ENCODE data around the gene STK31.
"Not testable (repeated sequence)": the region's sequence is repeated elsewhere in the genome, so short reads cannot be mapped to it uniquely, and the experiment has no call there.

The STK31 gene

DNA sequence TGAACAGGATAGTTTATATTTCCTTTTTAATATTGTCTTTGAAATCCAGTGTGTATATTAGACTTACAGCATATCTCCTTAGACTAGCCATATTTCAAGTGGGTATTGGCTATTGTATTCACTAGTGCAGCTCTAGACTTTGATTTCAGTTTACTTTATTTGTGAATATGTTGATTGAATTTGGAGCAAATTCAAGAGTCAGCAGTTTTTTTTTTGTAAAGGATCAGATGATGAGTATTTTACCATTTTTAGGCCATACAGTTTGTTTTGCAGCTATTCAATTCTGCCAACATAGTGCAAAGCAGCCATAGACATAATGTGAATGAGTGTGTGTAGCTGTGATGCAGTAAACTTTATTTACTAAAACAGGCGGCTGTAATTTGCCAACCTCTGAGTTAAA is 4.6 kb downstream of the STK31 start:
- no peak for DNase-seq

DNA sequence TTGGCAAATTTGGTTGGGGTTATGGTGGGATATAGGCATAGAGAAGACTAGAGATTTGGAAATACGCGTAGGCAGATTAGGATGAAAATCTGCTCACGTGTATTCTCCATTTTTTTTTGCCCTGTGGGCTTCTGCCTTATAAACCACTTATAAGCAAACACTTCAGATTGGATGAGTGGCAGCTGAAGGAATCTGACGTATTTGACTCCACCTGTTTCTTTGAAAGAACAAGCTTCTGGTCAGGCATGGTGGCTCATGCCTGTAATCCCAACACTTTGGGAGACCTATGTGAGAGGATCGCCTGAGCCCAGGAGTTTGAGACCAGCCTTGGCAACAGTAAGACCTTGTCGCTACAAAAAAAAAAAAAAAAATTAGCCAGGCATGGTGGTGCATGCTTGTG is 5.1 kb downstream of the STK31 start:
- DNase-seq, result no peak

GRCh38 chr7:23717788-23718187 is 7.8 kb downstream of the STK31 start:
- no peak for DNase-seq

GRCh38 chr7:23721456-23721855 is 11.4 kb downstream of the STK31 start:
- no peak for DNase-seq

DNA sequence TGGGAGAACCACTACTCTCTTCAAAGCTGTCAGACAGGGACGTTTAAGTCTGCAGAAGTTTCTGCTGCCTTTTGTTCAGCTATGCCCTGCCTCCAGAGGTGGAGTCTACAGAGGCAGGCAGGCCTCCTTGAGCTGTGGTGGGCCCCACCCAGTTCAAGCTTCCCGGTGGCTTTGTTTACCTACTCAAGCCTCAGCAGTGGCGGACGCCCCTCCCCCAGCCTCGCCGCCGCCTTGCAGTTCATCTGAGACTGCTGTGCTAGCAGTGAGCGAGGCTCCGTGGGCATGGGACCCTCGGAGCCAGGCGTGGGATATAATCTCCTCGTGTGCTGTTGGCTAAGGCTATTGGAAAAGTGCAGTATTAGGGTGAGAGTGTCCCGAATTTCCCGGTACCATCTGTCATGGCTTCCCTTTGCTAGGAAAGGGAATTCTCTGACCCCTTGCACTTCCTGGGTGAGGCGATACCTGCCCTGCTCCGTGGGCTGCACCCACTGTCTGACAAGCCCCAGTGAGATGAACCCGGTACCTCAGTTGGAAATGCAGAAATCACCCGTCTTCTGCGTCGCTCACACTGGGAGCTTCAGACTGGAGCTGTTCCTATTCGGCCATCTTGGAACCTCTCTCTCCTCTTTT is 12.7 kb downstream of the STK31 start:
- not testable (repeated sequence) for DNase-seq

GRCh38 chr7:23724113-23724512 is 14.1 kb downstream of the STK31 start:
- not testable (repeated sequence) for DNase-seq

- DNase-seq, result no peak
Measured at GRCh38 chr7:23742051-23742450, 32.0 kb downstream of the STK31 start.

GRCh38 chr7:23743226-23743625 is 33.2 kb downstream of the STK31 start:
- DNase-seq, result no peak

GRCh38 chr7:23746629-23747028 is 36.6 kb downstream of the STK31 start:
- DNase-seq, result no peak

DNA sequence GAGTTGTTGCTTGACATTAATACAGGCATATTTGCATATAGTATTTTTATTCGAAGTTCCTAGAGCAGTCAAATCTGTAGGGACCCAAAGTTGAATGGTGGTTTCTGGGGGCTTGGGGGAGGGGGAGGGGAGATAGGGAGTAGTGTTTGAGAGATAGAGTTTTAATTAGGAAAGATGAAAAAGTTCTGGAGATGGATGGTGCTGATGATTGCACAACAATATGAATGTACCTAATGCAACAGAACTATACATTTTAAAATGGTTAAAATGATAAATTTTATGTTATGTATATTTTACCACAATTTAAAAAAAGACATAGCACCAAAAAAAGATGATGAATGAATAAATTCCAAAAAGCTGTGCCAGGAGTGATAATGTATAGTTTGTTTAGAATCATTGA is 41.8 kb downstream of the STK31 start:
- DNase-seq, result no peak

DNA sequence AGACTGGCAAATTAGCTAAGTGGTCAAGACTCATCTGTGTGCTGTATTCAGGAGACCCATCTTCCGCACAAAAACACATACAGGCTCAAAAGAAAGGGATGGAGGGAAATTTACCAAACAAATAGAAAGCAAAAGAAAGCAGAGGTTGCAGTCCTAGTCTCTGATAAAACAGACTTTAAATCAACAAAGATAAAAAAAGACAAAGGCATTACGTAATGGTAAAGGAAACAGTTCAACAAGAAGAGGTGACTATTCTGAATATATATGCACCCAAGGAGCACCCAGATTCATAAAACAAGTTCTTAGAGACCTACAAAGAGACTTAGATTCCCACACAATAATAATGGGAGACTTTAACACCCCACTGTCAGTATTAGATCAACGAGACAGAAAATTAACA is 48.8 kb downstream of the STK31 start:
- DNase-seq, result not testable (repeated sequence)

GRCh38 chr7:23759671-23760391 is 49.8 kb downstream of the STK31 start:
- DNase-seq, result no peak

- no peak for DNase-seq
Measured at GRCh38 chr7:23765943-23766342, 55.9 kb downstream of the STK31 start.

DNA sequence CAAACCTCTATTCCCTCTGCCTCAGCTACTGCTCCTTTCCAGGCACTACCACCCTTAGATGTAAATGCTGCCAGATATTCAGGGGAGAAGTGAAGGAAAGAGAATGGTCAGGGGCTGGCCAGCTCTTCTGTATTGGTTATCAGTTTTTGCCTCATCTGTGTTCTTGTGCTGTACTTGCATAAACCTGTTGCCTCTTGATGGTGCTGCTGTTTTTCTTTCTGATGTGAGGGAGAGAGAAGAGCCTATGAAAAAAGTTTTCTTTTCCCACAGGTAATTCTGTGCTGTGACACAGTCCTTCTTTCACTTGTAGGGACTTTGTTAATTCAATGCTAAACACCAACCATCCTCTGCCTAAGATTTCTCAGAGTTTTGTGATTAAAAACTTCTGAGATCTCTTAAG is 57.5 kb downstream of the STK31 start:
- DNase-seq, result no peak

DNA sequence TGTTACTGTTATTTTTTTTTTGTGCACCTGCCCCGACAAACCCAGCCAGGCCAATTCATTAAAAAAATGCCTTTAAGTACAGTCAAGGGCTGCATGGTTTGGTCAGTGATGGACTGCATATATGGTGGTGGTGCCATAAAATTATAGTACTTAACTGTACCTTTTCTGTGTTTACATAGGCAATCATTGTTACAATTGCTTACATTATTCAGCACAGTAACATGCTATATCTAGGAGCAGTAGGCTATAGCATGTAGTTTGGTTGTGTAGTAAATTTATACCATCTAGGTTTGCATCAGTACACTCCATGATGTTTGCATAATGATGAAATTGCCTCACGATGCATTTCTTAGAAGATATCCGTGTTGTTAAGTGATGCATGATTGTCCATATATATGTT is 58.0 kb downstream of the STK31 start:
- DNase-seq, result no peak

- not testable (repeated sequence) for DNase-seq
Measured at GRCh38 chr7:23779185-23779800, 69.3 kb downstream of the STK31 start.

DNA sequence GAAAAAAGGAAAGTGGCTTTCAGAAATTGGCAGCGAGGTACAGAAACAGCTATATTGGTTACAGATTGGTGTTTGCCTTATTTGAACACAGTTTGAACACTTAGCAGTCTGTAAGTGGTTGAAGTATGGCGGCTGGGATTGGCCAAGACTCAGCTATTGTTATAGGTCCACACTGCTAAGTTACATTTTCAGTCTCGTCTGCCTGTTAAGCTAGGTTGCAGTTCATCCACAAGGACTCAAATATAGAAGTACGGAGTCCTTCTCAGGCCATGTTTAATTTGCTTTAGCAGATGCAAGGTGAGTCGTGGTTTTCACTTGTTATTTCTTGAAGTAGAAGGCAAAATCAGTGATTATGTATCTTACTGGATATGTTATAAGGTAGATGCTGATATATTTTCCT is 73.1 kb downstream of the STK31 start:
- DNase-seq, result no peak

DNA sequence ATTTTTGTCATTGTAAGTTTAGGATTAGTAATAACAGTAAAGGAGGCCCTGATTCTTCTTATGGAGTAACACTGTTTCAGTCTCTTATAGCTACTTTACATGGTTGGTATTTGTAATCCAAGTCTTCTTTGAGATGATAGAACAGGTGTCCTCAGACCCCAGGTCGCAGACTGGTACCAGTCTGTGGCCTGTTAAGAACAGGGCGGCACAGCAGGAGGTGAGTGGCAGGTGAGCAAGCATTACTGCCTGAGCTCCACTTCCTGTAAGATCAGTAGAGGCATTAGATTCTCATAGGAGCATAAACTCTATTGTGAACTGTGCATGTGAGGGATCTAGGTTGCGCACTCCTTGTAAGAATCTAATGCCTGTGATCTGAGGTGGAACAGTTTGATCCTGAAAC is 77.3 kb downstream of the STK31 start:
- no peak for DNase-seq

DNA sequence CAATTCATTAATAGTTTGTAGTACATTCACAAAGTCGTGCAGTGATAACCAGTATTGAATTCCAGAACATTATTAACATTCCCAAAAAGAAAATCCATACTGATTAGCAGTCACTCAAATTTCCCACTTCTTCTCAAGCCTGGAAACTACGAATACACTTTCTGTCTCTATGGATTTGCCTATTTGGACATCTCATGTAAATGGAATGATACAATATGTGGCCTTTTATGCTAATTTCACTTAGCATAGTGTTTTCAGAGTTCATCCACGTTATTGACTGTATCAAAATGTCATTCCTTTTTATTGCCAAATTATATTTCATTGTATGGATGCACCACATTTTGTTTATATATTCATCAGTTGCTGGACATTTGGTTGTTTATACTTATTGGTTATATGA is 78.8 kb downstream of the STK31 start:
- DNase-seq, result no peak

- no peak for DNase-seq
Measured at GRCh38 chr7:23791721-23792120, 81.7 kb downstream of the STK31 start.

DNA sequence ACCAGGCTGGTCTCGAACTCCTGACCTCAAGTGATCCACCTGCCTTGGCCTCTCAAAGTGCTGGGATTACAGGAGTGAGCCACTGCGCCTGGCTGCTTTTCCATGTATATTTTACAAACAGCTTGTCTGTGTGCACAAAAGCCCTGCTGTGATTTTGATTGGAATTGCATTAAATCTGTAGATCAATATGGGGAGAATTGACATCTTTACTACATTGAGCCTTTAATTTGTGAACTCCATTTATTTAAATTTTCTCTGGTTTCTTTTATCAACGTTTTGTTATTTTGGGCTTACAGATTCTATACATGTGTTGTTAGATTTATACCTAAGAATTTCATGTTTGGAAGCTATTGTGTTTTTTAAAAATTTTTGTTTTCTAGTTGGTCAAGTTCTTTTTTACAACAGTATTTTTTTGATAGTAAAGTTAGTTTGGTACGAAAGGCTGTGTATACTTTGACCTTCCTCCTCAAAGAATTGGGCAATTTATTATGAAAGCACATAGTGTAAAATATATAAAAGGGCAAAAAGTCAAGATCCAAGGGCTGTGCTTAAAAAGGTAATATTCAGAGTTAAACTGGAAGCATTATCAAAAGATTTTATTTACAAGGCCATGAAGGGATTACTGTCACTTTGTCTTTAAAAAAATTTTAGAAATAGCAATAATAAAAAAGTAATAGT is 92.8 kb downstream of the STK31 start:
- no peak for DNase-seq

DNA sequence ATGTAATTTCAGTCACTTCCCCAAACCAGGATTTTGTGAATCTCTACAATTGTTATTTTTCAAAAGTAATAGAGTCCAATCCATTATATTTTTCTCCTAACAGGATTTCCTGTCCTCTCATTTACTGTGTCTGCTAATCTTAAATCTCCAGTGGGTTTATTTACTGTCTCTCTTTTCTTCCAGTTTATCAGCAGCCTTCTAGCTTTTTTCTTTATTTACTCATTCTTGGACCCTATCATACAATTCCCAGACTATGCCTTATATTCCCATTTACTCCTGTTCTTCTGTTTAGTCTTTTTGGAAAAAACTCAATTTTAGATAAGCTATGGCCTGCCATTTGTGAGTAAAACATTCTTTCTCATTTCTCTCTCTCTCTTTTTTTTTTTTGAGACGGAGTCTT is 94.7 kb downstream of the STK31 start:
- no peak for DNase-seq

DNA sequence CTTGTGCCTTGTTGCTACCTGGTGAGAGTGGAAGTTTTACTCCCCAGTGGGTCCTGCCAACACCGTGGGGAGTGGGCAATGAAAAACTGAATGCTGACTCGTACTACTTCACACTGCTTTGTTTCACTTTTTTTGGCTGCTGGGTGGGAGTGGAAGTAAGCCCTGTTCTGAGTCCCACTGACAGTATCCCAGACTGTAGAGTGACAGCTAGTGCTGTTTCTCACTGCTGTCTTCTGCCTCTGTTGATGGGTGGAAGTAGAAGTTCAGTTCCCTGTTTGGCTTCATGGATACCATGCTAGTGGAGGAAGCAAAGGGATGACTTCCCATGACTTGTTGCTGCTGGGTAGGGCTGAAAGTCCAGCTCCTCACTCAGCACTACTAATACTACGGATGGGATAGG is 98.4 kb downstream of the STK31 start:
- DNase-seq, result no peak

DNA sequence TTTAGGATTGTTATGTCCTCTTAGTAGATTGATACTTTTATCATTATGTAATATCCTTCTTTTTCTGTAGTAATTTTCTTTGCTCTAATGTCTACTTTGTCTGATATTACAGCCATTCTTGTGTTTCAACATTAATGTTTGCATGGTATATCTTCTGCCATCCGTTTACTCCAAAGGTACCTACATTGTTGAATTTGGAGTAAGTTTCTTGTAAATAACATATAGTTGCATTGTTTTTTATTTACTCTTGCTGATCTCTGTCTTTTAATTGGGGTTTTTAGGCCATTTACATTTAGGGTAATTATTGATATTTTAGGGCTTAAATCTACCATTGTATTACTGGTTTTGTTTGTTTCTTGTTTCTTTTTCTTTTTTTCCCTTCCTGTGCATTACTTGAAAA is 100.1 kb downstream of the STK31 start:
- DNase-seq, result no peak
